ENCODE results near the gene CHN2. TPM values are rescaled to one million over a fixed set of nuclear protein-coding genes. Genes with fewer than 3 reads are reported as not detected.

Gene CHN2
- total RNA-seq, 2 experiments from 2014 or later = 1.7 to 1.8 TPM

DNA sequence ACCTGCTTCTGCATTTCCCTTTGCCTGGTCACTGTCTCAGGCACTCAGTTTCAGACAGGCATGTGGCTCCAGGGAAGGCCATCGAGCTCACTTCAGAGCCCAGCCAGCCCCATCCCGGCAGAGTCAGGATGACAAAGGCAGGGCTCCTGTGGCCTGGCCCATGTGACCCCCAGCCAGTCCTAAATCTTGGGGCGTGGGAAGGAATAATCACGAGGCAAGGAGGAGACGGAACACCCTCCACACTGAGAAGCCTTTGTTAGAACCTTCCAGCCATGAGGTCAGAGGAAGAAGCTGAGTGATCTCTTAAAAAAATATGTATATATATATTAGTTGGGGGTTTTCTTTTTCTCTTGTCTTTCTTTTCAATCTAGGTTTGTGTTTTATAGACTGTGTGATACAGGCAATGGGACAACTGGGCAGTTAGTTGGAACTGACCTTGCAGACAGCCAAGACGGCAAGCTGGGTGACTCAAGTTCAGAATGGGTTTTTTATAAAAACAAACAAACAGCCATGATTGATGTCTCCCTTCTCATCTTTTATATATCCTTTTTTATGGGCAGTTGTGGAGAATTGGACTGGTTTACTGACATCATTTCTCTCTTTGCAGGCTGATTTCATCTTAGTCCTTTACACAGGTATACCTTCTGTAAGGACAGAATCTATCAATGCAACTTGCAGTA, 60.8 kb downstream of the CHN2 start:
- H3K27ac Mint-ChIP-seq = no peak overlapping the region
- ChIA-PET POLR2A (no interaction called here), CTCF (interaction anchor here (1.6 kb wide), 1 partner anchor 15 kb away, joined by 6 read pairs; no protein-coding TSS in a partner anchor)
- ATAC-seq (no peak), DNase-seq (no peak)
- TF ChIP-seq, protein P1, sequence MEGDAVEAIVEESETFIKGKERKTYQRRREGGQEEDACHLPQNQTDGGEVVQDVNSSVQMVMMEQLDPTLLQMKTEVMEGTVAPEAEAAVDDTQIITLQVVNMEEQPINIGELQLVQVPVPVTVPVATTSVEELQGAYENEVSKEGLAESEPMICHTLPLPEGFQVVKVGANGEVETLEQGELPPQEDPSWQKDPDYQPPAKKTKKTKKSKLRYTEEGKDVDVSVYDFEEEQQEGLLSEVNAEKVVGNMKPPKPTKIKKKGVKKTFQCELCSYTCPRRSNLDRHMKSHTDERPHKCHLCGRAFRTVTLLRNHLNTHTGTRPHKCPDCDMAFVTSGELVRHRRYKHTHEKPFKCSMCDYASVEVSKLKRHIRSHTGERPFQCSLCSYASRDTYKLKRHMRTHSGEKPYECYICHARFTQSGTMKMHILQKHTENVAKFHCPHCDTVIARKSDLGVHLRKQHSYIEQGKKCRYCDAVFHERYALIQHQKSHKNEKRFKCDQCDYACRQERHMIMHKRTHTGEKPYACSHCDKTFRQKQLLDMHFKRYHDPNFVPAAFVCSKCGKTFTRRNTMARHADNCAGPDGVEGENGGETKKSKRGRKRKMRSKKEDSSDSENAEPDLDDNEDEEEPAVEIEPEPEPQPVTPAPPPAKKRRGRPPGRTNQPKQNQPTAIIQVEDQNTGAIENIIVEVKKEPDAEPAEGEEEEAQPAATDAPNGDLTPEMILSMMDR (IDR thresholded peaks at IDR 0.05) = no peak
- intact Hi-C loops (cut with micrococcal nuclease) = no loop called here
- peaks cover 11% of the 10 kb centered on the region for H3K4me1 Mint-ChIP-seq (ENCODE audit: low read depth)
- no peak overlapping the region for H3K4me3 Mint-ChIP-seq
- no peaks in the 10 kb centered on the region for H3K27me3 Mint-ChIP-seq
- H3K9me3 Mint-ChIP-seq = no peaks in the 10 kb centered on the region
- H3K36me3 Mint-ChIP-seq (ENCODE audit: low read depth) = no peaks in the 10 kb centered on the region

DNA sequence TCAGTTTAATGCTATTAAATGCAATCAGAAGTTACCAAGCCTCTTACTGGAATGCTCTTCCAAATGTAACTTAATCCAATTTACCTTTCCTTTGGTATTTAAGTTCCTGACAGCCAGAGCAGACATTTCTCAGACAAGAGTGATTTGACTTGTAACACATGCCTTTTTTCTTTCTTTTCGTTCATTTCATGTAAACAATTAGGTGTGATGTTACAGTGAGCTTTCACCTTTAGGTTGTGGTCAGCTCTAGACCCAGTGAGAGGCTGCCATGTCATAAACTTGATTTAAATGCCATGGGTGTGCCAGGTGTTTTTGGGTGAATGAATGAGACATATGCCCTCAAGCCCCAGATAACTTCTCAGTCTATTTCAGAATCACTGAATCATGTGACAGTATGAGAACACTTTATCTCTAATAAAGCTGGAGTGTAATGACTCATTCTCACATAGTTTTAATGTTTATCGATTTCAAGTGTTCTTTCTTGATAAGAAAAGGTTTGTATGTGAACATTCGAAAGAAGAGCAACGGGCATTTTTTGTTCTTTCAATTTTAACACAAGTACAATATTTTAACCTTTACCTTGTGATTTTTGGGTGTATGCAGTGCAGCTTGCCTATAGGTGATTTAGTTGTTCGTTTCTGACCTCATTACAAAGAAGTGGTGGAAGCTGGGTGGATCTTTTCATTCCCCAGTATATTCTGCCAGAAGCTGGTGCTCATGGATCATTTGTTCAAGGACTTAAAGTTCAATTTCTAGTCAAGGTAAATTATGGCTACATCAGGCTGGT, 61.5 kb downstream of the CHN2 start:
- intact Hi-C loops (cut with micrococcal nuclease) = no loop called here
- CTCF ChIA-PET = interaction anchor here (3.3 kb wide), 1 partner anchor 66 kb away, joined by 7 read pairs; no protein-coding TSS in a partner anchor
- peak; percentile 34 for ATAC-seq

DNA sequence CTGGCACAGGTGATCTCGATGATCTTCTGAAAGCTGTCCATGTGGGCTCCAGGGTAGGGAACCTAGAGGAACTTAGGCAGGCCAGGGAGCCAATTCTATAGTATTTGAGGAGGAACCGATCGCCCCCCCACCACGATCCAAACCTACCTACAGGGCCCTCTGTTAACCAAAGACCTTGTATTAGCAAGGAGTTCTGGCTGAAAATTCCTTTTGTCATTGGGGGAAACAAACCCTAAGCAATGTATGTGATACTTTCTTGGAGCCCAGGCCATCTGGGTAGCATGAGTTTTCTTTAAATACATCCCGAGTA, 62.1 kb downstream of the CHN2 start:
- TF ChIP-seq, protein P1 (IDR thresholded peaks at IDR 0.05) = no peak
- ATAC-seq (no peak), DNase-seq (no peak)
- Mint-ChIP-seq H3K9me3 (no peaks in the 10 kb centered on the region), H3K27me3 (no peaks in the 10 kb centered on the region), H3K4me3 (no peak overlapping the region), H3K27ac (no peak overlapping the region), H3K4me1 (ENCODE audit: low read depth) (peaks cover 11% of the 10 kb centered on the region), H3K36me3 (ENCODE audit: low read depth) (no peaks in the 10 kb centered on the region)
- ChIA-PET CTCF (interaction anchor here (3.3 kb wide), 1 partner anchor 67 kb away, joined by 7 read pairs; no protein-coding TSS in a partner anchor), POLR2A (no interaction called here)
- intact Hi-C loops (cut with micrococcal nuclease) = no loop called here

More for the DNA sequence above, 61.5 kb downstream of the CHN2 start:
- no peaks in the 10 kb centered on the region for H3K9me3 Mint-ChIP-seq
- peaks cover 11% of the 10 kb centered on the region for H3K4me1 Mint-ChIP-seq (ENCODE audit: low read depth)
- no peaks in the 10 kb centered on the region for H3K36me3 Mint-ChIP-seq (ENCODE audit: low read depth)
- no peak overlapping the region for H3K27ac Mint-ChIP-seq
- no peak for DNase-seq
- POLR2A ChIA-PET = no interaction called here
- TF ChIP-seq, protein P1 (IDR thresholded peaks at IDR 0.05) = no peak
- no peak overlapping the region for H3K4me3 Mint-ChIP-seq
- H3K27me3 Mint-ChIP-seq = no peaks in the 10 kb centered on the region

DNA sequence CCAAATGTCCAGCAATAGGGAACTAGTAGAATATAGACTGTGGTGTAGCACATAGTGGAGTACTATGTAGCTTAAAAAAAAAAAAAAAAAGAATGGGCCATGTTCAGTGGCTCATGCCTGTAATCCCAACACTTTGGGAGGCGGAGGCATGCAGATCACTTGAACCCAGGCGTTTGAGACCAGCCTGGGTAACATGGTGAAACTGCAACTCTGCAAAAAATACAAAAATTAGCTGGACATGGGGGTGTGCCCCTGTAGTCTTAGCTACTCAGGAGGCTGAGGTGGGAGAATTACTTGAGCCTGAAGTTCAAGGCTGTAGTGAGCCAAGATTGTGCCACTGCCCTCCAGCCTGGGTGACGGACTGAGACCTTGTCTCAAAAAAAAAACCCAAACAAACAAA, 64.4 kb downstream of the CHN2 start:
- TF ChIP-seq, protein P1 (IDR thresholded peaks at IDR 0.05) = no peak
- Mint-ChIP-seq H3K36me3 (ENCODE audit: low read depth) (peaks cover 2% of the 10 kb centered on the region), H3K9me3 (no peaks in the 10 kb centered on the region), H3K27me3 (no peaks in the 10 kb centered on the region), H3K4me1 (ENCODE audit: low read depth) (peaks cover 14% of the 10 kb centered on the region), H3K27ac (no peak overlapping the region), H3K4me3 (no peak overlapping the region)
- intact Hi-C loops (cut with micrococcal nuclease) = no loop called here
- CTCF ChIA-PET = interaction anchor here (1.2 to 3.3 kb wide), 2 partner anchors 14 to 69 kb away, joined by 4 to 7 read pairs; no protein-coding TSS in a partner anchor
- POLR2A ChIA-PET = interaction anchor here (0.6 kb wide), 1 partner anchor 844 kb away, joined by 4 read pairs; no protein-coding TSS in a partner anchor
- ATAC-seq = no peak
- DNase-seq = no peak

All from activated CD8-positive, alpha-beta T cell treated with anti-CD3 and anti-CD28 coated beads for 36 hours (primary cell).